SK-N-SH (cell line): ENCODE measurements around the gene KIF1C. TPM values are rescaled to one million over a fixed set of nuclear protein-coding genes. Genes with fewer than 3 reads are reported as not detected.

Experiments used
- CTCF ChIA-PET: fragments of 300-600, 350-600 bp; formaldehyde crosslinking; extraction: SDS; loops from one replicate; lab custom pipeline; 2021; lab: Yijun Ruan, JAX
- POLR2A ChIA-PET: fragments of 350-600 bp; sonication (Branson Sonifier 250); formaldehyde crosslinking; extraction: SDS; loops from one replicate; lab custom pipeline; 2020; ENCODE audit warnings: antibody characterized with exemption, inconsistent platforms; lab: Yijun Ruan, JAX
- DNase-seq: peaks from one replicate; pipeline ENCODE4 v3.0.0; 2012
- H2AFZ ChIP-seq: fragments of 200-600 bp; sonication (generic); 2 replicates; pipeline ENCODE4 v1.8.1; 2016; ENCODE audit warnings: antibody characterized with exemption, mild to moderate bottlenecking, low read depth
- H3F3A ChIP-seq: fragments of 200-600 bp; sonication (generic); replicated peaks from 2 replicates; pipeline ENCODE3; 2016; ENCODE audit warnings: antibody characterized with exemption, mild to moderate bottlenecking; ENCODE audit not compliant: insufficient read depth
- H3K27ac ChIP-seq, 2 experiments: fragments of 200-500 bp in 1 of 2; fragments of 200-600 bp in 1 of 2; sonication (Bioruptor generic) in 1 of 2; sonication (generic), shearing (Covaris generic) in 1 of 2; 2 replicates each; pipeline versions ENCODE4 v1.5.1 to v1.6.1; 2014 to 2016; ENCODE audit warnings: low read depth in 2 of 2, inconsistent platforms in 1 of 2, low read length in 1 of 2, mild to moderate bottlenecking in 1 of 2, mixed read lengths in 1 of 2
- H3K27me3 ChIP-seq: fragments of 200-600 bp; sonication (generic), shearing (Covaris generic); 2 replicates; pipeline ENCODE4 v1.6.1; 2016; ENCODE audit warnings: mixed run types; ENCODE audit not compliant: insufficient read depth
- H3K36me3 ChIP-seq, 2 experiments: fragments of 200-500 bp in 1 of 2; fragments of 200-600 bp in 1 of 2; sonication (Bioruptor generic) in 1 of 2; sonication (generic) in 1 of 2; replicated peaks in 1 of 2; 2 replicates each; pipeline versions ENCODE3 to v1.5.1; 2014 to 2016; ENCODE audit warnings: low read length in 1 of 2, mild to moderate bottlenecking in 1 of 2; ENCODE audit not compliant: insufficient read depth in 2 of 2, control insufficient read depth in 1 of 2
- H3K4me1 ChIP-seq, 2 experiments: fragments of 200-500 bp in 1 of 2; fragments of 200-600 bp in 1 of 2; sonication (Bioruptor generic) in 1 of 2; sonication (generic), shearing (Covaris generic) in 1 of 2; 2 replicates each; pipeline versions ENCODE4 v1.5.1 to v1.6.1; 2014 to 2016; ENCODE audit warnings: low read depth in 1 of 2, low read length in 1 of 2, mixed run types in 1 of 2; ENCODE audit not compliant: insufficient read depth in 2 of 2, control insufficient read depth in 1 of 2
- H3K4me2 ChIP-seq: fragments of 200-600 bp; sonication (generic), shearing (Covaris generic); 2 replicates; pipeline ENCODE4 v1.6.1; 2017; ENCODE audit warnings: mixed run types
- H3K4me3 ChIP-seq, 2 experiments: fragments of 200-500 bp in 1 of 2; fragments of 200-600 bp in 1 of 2; sonication (Bioruptor generic) in 1 of 2; sonication (generic), shearing (Covaris generic) in 1 of 2; 2 replicates each; pipeline versions ENCODE4 v1.5.1 to v1.8.1; 2014 to 2016; ENCODE audit warnings: low read depth in 2 of 2, inconsistent platforms in 1 of 2, low read length in 1 of 2, mild to moderate bottlenecking in 1 of 2, mixed read lengths in 1 of 2, moderate library complexity in 1 of 2
- H3K79me2 ChIP-seq: fragments of 200-600 bp; sonication (generic); 2 replicates; pipeline ENCODE4 v1.8.1; 2017; ENCODE audit warnings: mild to moderate bottlenecking; ENCODE audit not compliant: insufficient read depth
- H3K9ac ChIP-seq: fragments of 200-600 bp; sonication (generic); 2 replicates; pipeline ENCODE4 v1.6.1; 2017; ENCODE audit warnings: mixed run types
- H3K9me2 ChIP-seq: fragments of 200-600 bp; sonication (generic); 2 replicates; pipeline ENCODE4 v1.6.1; 2017; ENCODE audit warnings: mixed run types
- H3K9me3 ChIP-seq: fragments of 200-600 bp; sonication (generic); 2 replicates; pipeline ENCODE4 v1.6.1; 2017; ENCODE audit warnings: mixed run types, mild to moderate bottlenecking, moderate library complexity
- H4K20me1 ChIP-seq: fragments of 200-600 bp; sonication (generic); 2 replicates; pipeline ENCODE4 v1.6.1; 2017; ENCODE audit warnings: mild to moderate bottlenecking, mixed run types; ENCODE audit not compliant: insufficient read depth
- CTCF ChIP-seq: fragments of 200-600 bp; sonication (generic); IDR thresholded peaks from 2 replicates; pipeline ENCODE4 v1.6.1; 2017; ENCODE audit warnings: antibody characterized with exemption, mild to moderate bottlenecking, moderate library complexity
- FOSL2 ChIP-seq: IDR thresholded peaks from 2 replicates; pipeline ENCODE4 v1.4.0; 2012; ENCODE audit warnings: low read depth, mild to moderate bottlenecking, moderate library complexity, borderline replicate concordance
- FOXM1 ChIP-seq: IDR thresholded peaks from 2 replicates; pipeline ENCODE4 v1.4.0; 2012; ENCODE audit warnings: low read depth, mild to moderate bottlenecking
- GATA2 ChIP-seq: sonication (generic); formaldehyde crosslinking; IDR thresholded peaks from 2 replicates; pipeline ENCODE4 v1.5.0; 2020; ENCODE audit warnings: mild to moderate bottlenecking, missing genetic modification reagents
- IRF3 ChIP-seq: fragments of 150-350 bp; IDR thresholded peaks from 2 replicates; pipeline ENCODE4 v1.6.1; 2016; ENCODE audit warnings: mild to moderate bottlenecking, low read depth, low read length
- JUND ChIP-seq: IDR thresholded peaks from 2 replicates; pipeline ENCODE4 v1.4.0; 2012
- MAX ChIP-seq: IDR thresholded peaks from 2 replicates; pipeline ENCODE4 v1.4.0; 2012; ENCODE audit warnings: low read depth
- MEF2A ChIP-seq: IDR thresholded peaks from 2 replicates; pipeline ENCODE4 v1.4.0; 2012; ENCODE audit warnings: low read depth, borderline replicate concordance
- MXI1 ChIP-seq: IDR thresholded peaks from 2 replicates; pipeline ENCODE4 v1.6.1; 2012; ENCODE audit warnings: mild to moderate bottlenecking, low read depth, low read length, improper control_type of control experiment
- NFIC ChIP-seq: IDR thresholded peaks from 2 replicates; pipeline ENCODE4 v1.4.0; 2012; ENCODE audit warnings: borderline replicate concordance
- PBX3 ChIP-seq: IDR thresholded peaks from 2 replicates; pipeline ENCODE4; 2012
- POLR2AphosphoS5 ChIP-seq: IDR thresholded peaks from 2 replicates; pipeline ENCODE4 v1.6.1; 2012; ENCODE audit warnings: low read depth, low read length
- RCOR1 ChIP-seq: fragments of 150-350 bp; IDR thresholded peaks from 2 replicates; pipeline ENCODE4 v1.6.1; 2017; ENCODE audit warnings: antibody characterized with exemption, low read length
- SIN3A ChIP-seq: IDR thresholded peaks from 2 replicates; pipeline ENCODE4 v1.6.1; 2012; ENCODE audit warnings: low read depth, mild to moderate bottlenecking, low read length, moderate library complexity, borderline replicate concordance
- TCF12 ChIP-seq: IDR thresholded peaks from 2 replicates; pipeline ENCODE4 v1.4.0; 2012
- TEAD4 ChIP-seq: IDR thresholded peaks from 2 replicates; pipeline ENCODE4 v1.4.0; 2012; ENCODE audit warnings: mild to moderate bottlenecking, borderline replicate concordance; ENCODE audit not compliant: insufficient read depth
- YY1 ChIP-seq: IDR thresholded peaks from 2 replicates; pipeline ENCODE4 v1.4.0; 2012; ENCODE audit warnings: low read depth, mild to moderate bottlenecking
- WGBS: methylation state at CpG from one replicate; pipeline ENCODE4 v1.1.6; 2017; ENCODE audit warnings: low lambda C conversion rate; 5-methylcytosine and 5-hydroxymethylcytosine counted together
- polyA plus RNA-seq, 3 experiments: library from polyadenylated mRNA; depleted of rRNA; stranded (reverse); fragments of >200 nt; gene quantifications; 2 replicates each; pipeline ENCODE4 v1.2.3, GENCODE V29; 2012
- TF ChIP-seq, protein P1 (sequence below): IDR thresholded peaks from 2 replicates; pipeline ENCODE4 v1.4.0; 2012; ENCODE audit warnings: low read depth, borderline replicate concordance

The KIF1C gene
- polyA plus RNA-seq, 1 of the 3 experiments (the other 2 are of a cell fraction), result 58.2 TPM

DNA sequence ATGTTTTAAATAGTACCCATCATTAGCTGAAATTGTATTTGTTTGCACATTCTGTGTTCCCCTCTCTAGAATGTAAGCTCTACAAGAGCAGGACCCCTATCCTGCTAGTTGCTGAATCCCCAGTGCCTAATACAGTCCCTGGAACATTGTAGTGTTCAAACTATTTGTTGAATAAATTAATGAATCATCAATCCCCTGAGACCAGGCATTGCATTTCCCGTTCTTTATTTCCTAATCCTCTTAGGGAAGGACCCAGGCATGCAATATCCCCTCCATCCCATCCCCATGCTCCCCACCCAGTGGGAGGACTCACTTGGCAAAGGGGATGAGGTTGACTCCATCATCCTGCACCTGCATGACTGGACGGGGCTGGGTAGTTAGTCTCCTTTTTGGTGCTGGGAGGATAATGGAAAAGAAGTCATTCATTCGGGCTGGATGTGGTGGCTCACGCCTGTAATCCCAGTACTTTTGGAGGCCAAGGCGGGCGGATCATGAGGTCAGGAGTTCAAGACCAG lies 3.6 kb upstream of the KIF1C start:
- H3K4me1 ChIP-seq, result peaks cover 5 to 13% of the 10 kb centered on the region in 2 experiments; a peak in 3 of 4 replicates
- peaks cover under 1% of the 10 kb centered on the region; the same call in 1 of the 2 replicates for H4K20me1 ChIP-seq
- H3K9me2 ChIP-seq, result no peaks in the 10 kb centered on the region
- peaks cover 13% of the 10 kb centered on the region for H3K79me2 ChIP-seq
- DNase-seq, result no peak
- H3K4me2 ChIP-seq, result no peak overlapping the region
- CTCF ChIA-PET, result interaction anchor here (1.1 kb wide), 1 partner anchor 38 kb away, joined by 3 read pairs; no protein-coding TSS in a partner anchor
- no peaks in the 10 kb centered on the region for H3K36me3 ChIP-seq
- no peak for TF ChIP-seq MXI1
- TF ChIP-seq, protein P1, sequence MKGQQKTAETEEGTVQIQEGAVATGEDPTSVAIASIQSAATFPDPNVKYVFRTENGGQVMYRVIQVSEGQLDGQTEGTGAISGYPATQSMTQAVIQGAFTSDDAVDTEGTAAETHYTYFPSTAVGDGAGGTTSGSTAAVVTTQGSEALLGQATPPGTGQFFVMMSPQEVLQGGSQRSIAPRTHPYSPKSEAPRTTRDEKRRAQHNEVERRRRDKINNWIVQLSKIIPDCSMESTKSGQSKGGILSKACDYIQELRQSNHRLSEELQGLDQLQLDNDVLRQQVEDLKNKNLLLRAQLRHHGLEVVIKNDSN, result no peak
- TF ChIP-seq FOSL2, result no peak
- TF ChIP-seq MEF2A, result no peak
- no peak for TF ChIP-seq RCOR1
- no peak for TF ChIP-seq FOXM1
- TF ChIP-seq CTCF, result no peak
- no peak for TF ChIP-seq JUND
- no peak for TF ChIP-seq TEAD4
- no peak for TF ChIP-seq TCF12
- no peak for TF ChIP-seq PBX3
- TF ChIP-seq YY1, result no peak
- TF ChIP-seq IRF3, result no peak
- no peak for TF ChIP-seq NFIC
- no peak for TF ChIP-seq MAX
- TF ChIP-seq GATA2 (CRISPR knock-in tag), result no peak
- TF ChIP-seq SIN3A, result no peak
- TF ChIP-seq POLR2AphosphoS5, result no peak
- peaks cover 13% of the 10 kb centered on the region for H3F3A ChIP-seq
- no peak overlapping the region for H2AFZ ChIP-seq
- no peak overlapping the region for H3K9ac ChIP-seq
- H3K27me3 ChIP-seq, result no peaks in the 10 kb centered on the region
- POLR2A ChIA-PET, result no interaction called here
- no peak overlapping the region for H3K27ac ChIP-seq
- 88% methylated on average over 6 of the region's 6 CpGs for WGBS
- H3K4me3 ChIP-seq, result no peak overlapping the region
- no peaks in the 10 kb centered on the region for H3K9me3 ChIP-seq
